NCI-H1436 treated with DMSO at 0.1 percent for 48 hours (cell line): Measurements from ENCODE around the gene SLX4IP.
"Not testable (repeated sequence)": the region's sequence is repeated elsewhere in the genome, so short reads cannot be mapped to it uniquely, and the experiment has no call there.

Experiments used
- DNase-seq: peaks from one replicate; lab custom pipeline; 2025; lab: John Stamatoyannopoulos, UW

SLX4IP gene

DNA sequence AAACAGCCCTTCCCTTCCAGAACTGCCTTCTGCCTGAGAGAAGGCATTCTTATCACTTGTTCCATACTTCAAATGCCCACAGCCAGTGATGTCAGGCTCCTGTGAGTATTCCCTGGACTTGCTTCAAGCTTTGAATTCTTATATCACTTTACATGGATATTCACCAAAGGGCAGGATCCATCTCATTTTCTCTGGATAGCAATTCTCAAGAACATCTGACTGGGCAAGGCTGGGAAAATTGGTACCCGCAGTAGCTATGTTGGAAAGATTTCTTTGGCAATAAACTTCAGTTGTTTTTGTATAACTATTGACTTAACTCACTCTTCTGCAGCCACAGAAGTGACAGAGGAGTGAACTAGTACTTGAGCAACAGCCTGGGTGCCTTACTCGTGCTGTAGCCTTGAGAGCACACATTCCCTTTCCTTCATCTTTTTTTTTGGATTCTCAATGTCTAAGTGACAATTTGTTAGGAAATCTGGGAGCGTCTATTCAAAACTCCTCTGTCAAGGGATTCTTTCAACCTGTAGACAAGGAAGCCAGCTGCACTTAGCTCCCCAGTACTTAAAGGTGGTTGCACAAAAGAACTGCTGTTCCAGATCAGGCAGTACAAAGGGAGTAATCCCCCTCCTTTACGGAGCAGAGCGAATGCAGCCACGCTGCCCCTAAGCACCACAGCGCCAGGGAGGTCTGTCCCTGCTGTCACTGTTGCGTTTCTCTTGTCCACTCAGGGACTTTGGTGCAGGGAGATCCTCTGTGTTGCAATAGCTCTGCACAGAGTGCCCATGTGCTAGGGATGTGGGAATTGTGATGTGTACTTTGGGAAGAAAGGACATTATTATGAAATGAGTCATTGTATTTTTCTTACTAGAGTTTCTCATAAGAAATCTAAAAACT is 169.1 kb downstream of the SLX4IP start:
- DNase-seq = no peak

DNA sequence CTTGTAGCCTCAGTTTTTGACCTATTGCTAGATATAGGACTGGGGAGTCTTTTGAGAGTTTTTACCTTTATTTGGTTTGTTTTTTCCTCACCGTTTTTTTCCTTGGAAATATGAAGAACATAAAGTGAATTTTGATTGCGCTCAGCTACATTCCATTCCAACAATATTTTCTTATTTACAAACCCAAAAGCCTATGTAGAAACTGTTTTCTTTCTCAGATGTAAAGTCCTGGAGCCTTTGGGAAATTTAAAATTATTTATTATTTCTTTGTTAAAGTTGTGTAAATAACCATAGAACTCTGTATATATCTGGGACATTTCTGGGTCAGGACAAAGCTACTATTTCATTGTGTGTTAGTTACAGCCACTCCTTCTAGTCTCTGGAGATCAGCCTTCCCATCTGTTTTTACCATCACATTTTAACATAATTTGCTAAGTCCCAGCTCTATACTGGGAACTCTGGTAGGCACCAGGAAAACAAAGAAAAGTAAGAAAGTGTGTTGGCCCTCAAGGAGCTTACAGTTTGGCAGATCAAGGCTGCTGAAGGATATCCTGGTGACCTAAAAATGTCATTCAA is 169.8 kb downstream of the SLX4IP start:
- DNase-seq = no peak

DNA sequence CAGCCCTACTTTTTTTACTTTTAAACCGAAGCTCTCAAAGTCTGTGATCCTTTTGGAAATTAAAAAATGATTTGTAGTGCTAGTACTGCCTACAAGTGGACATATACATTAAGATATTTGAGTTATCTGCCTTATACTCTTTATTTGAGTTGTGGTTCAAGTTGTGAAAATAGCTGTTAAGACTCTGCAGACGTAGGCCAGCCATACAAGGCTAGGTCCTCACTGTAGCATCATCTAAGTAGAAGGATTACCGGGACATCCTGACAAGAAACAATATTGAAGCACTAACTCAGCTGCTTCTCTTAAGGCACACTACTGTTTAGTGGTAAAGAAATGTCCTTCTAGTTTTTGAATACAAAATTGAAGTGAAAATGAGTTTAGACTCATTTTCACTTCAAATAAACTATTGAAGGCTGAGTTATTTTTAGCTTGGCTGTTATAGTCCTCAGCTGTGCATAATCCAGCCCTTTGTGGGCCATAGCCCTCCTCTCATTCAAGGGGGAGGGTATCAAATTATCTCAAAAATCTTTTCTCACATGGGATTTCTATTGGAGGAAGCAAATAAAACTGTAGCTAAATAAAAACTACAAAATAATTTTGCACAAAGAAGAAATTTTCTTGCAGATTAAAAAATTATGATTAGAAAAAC is 170.6 kb downstream of the SLX4IP start:
- DNase-seq = no peak

DNA sequence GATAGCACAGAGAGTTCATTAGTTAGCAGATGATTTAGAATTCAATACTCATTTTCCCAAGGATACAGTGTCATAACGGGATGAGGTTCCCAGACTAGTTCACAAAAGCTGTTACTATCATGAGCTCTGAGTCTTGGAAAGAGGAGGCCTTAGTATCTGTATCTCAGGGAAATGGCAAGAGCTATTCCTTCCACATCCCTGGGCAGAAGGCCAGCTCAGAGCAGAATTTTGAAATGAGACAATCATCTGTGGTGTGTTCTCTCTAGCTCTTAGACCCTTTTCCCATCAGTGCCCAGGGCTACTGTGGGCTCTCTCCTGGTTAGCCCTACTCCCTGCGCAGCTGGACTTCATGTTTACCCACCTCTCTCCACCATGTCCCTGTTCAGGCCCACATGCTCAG is 174.2 kb downstream of the SLX4IP start:
- no peak for DNase-seq

DNA sequence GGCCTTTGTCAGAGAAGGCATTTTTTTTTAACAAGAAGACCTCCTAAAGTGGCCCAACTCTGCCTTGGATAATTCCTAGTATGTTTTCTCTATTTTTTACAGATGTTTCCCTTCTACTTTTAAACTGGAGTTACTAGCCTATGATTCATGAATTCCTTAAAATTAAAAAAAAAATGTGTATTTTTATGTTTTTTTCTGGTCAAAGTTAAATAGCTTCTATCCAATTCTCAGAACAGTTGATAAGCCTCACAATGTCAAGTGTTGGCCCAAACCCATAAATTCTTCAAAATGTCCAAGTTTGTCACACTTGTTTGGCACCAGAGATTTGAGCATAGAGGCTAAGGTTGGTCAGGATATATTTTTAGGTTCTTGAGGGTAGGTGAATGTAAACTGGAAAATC is 174.7 kb downstream of the SLX4IP start:
- DNase-seq = no peak

DNA sequence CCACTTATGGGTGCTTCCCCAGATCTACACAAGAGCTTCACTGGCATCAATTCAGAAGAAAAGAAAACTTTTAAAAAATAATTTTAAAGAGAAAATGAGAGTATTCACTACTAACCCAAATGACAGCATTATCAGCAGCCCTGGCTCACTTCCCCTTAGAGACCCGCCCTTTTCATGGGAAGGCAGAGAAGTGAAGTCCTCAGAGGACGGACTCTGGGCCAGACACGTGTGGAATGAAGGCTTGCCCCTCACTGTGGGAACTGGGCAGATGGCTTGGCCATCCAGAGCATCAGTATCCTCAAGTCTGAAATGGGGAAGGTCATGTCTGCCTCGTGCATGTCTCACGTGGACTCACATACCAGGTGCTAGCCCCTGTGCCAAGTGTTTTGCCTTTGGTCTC is 175.1 kb downstream of the SLX4IP start:
- no peak for DNase-seq

DNA sequence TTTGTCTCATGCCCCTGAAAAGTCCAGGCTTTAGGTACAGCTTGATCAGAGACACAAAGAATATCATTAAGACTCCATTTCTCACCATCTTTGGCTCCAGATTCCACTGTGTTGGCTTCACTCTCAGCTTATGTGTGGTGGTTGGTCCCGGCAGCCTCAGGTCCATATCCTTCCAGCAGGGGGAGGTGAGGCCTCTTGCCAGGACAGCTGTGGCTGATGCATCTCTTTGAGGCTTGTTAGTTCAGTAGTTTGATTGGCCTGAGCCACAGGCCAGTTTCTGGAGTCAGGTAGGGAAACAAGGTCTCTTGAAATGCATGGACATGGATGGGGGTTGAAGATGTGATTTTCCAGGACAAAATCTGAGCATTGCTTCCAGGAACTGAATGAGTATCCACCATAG is 176.3 kb downstream of the SLX4IP start:
- no peak for DNase-seq

DNA sequence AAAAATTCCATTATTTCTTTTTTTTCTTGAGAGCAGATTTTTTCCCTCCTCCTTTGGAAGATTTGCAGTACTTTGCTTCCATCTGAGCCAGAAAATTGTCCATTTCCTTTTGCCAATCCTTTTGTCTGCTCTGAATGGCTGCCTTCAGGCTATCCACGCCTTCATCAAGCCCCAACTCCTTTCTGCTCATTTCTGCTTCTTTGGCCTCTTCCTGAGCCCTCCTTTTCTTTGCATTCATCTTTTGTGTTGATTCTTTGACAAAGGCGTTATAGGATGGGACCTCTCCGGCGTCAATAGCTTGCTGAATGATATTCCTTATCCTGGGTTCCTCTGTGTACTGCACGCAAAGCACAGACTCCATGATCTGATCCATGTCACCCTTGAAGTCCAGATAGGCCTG is 178.3 kb downstream of the SLX4IP start:
- not testable (repeated sequence) for DNase-seq

DNA sequence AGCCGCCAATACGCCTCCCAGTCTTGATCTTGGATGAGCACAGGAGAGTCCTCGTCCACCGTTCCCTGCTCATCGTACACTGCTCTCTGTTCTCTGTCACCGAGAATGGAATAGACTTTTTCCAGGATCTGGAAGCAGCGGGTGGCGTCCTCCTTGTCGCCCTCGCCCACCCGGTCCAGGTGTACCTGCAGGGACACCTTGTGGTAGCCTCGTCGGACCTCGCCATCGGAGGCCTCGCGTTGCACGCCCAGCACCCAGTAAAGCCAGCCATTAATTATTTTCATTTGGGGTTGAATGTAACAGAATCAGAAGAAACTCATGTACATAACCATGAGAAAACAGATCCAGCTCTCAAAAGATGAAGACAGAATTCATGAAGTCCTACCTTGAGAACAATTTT is 178.8 kb downstream of the SLX4IP start:
- no peak for DNase-seq

DNA sequence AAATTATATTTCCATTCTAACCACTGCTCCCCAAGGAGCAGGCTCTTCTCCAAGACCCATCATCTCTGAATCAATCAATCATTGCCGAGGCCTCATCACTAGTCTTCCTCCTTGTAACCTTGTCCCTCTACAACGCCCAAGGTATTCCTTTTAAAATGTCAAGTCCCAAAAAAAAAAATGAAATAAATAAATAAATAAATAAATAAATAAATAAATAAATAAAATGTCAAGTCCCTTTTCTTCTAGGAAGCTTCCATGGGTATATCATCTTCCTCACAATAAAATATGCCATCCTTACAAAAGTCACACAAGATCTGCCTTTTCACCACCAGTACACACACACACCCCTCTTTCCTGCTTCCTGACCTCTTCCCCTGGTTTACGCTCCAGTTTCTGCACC is 181.1 kb downstream of the SLX4IP start:
- no peak for DNase-seq

DNA sequence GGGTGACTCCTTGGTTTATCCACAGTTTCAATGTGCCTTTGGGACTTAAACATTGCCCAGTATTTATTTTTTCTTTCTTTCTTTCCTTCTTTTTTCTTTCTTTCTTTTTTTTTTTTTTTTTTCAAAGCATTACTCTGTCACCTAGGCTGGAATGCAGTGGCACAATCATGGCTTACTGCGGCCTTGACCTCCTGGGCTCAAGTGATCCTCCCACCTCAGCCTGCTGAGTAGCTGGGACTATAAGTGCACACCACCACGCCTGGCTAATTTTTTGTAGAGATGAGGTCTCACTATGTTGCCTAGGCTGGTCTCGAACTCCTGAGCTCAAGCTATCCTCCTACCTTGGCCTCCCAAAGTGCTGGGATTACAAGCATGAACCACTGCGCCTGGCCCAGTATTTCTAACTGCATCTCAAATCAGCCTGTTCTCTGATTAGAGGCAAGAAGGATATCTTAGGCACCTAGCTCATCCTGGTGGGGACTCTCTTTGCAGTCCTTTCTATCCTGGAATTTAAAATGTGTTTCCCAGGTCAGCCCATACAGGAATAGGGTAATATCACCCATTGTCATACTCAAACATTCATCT is 182.5 kb downstream of the SLX4IP start:
- not testable (repeated sequence) for DNase-seq

DNA sequence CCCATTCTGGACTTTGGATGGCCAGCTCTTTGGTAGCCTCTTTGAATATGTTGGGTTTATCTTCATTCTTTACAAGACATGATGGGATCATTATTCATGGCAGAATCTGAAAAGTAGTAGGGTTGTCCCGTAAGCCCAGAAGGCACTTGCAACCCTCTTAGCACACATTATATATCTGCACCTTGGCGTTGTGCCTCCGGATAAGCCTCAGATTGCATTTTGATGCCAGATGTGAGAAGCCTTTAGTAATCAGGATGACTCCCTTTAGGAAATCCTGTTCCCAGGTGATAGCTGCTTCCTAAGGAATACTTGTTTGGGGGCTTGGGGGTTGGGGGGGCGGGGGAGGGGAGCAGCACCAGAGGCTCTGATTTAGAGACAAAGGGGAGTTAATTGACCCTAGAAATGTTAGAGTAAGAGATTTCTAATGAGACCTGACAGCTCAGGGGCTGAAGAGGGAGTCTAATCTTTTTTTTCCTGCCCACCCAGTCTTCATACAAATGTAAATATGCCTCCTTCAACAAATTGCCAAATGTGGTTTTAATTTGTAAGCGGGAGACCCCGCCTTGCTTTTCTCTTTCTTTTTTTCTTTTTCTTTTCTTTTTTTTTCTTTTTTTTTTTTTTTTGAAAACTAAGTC is 183.6 kb downstream of the SLX4IP start:
- DNase-seq = no peak

DNA sequence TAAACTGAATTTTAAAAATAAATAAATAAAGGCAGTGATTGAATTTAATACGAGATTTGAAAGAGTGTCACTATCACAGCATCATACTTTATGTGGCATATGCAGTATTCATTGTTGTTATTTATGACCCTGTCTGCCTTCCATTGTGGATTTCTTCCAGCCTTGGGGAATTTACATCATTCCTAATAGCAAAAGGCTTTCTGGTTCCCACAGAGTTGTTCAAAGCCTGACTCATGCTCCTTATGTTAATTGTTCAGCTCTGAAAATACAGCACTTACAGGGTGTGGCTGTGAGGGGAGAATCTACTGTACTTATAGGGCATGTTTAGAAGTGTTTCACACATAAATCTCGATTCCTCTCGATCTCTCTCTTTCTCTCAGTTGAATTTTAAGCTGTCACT is 184.3 kb downstream of the SLX4IP start:
- peak; percentile 16 for DNase-seq

DNA sequence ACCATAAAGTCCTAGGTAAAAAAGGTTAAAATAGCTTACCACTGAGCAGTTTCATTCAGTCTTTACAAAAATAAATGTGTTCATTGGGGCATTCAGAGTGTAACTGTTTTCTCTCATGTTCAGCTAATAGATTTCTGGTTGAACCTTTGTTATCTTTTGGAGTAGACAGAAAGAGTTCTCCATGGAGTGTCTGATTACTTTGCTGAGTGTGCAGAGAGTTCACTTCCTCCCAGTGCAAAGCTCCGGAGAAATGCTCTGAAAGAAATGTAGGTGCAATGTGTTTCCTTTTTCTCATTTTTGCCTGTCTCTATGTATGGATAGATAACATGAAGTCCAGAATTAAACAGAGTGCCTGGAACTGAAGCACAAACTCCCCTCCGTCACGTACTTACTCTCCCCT is 186.0 kb downstream of the SLX4IP start:
- no peak for DNase-seq

DNA sequence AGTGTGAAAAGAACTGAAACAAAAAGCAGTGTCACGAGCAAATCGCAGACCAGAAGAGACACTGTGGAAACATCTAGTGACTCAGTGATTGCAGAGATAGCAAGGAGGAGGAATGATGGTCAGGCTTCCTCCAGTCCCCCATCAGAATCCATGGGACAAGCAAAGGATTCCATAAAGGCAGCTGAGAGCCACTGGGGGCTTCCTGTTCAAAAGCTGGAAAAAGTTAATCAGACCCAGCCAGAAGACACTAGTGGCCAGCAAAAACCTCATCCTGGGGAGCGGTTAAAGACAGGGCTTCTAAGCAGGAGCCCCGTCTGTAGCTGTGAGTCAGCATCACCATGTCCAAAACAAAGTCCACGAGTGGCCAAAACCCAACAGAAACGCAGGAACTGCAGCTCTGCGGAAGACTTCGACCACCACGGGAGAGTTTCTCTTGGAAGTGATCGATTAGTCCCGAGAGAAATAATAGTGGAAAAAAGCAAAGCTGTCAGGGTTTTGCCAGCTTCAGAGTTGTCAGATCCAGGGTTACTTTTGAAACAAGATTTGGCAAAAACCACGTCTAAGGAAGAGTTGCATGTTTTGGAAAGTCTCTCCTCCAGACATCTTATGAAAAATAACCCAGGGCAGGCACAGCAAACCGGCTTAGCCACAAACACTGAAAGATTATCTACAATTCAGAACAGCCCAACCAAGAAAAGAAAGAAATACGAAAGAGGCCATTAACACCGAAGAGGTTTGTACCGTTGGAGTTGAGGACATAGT is 187.7 kb downstream of the SLX4IP start:
- no peak for DNase-seq

DNA sequence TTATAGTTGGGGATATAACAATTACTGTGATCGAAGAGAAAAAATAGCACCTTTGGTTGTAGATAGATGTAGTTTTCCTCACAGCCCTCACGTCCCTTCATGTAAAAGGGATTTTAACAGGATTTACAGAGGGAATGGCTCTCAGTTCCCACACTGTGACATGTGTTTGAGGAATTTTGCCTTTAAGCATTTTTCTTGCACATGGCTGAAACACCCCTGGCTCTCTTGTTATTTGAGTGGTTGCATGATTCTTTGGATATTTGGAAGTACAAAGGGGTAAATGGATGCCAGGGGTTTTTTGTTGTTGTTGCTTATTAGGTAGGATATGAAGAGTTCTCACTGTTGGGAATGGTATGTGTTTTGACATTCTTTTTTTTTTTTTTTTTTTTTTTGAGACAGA is 190.5 kb downstream of the SLX4IP start:
- DNase-seq = no peak

DNA sequence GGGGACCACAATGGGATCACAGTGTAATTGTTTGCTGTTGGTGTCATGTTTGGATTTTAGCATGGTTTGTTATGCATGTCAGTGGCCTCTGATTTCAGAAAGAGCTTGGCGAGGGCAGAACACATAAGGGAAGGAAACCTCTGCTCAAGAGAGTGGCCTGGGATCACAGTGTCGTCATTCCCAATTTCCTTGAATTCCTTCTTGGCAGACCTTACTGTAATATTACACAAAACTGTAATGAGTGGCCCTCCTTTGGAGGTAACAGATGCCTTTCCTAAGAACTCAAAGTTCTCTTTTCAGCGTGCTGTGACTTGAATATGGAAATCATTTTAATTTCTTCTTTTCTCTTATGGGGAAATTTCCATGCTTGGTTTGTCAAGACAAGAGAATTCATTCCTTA is 191.8 kb downstream of the SLX4IP start:
- DNase-seq = no peak

DNA sequence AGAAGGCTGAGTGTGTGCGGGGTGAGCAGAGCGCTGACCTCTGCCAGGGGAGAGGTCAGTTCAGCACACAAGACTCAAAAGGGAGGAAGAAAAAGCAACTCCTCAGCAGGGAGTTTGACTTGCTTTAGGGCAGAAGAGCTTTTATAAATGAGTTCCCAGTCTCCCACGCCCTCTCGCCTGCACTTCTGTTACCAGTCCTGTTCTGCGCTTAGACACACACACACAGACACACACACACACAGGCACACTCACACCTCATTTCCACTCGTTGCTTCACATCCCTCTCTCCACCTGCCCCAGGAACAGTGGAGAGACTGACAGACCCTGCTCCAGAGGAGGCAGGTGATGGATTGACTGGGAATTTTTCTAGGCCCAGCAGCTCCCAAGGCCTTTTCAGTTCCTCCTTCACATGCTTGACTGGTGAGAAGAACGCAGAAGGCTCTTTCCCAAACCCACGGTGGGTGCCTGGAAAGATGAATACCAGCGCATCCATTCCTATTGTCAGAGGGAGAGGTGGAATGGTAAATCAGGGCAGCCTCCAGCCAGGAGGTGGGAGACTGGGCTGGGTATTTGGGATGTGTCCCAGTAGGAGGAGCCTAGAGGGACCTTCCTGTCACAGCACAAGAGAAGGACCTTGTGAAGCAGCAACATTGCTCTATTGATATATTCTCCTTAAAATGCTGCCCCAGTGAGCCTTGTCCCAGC is 195.0 kb downstream of the SLX4IP start:
- DNase-seq = no peak

DNA sequence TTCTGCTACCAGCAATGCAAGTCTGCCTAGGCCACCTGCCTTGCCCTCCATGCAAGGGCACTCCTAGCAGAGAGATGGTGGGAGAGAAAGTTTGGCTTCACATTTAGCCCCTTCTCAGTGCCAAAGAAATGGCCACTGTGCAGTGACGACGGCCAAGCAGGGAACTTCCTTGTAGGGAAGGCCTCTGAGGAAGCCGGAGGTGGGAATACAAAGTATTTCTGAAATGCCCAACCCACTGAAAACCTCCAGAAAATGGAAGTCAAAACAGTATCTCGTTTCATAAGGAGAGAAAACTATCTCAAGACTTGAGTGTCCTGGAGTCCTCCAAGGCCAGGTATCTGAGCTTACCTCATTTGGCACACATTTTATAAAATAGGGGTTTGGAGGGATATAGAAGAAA is 196.0 kb downstream of the SLX4IP start:
- no peak for DNase-seq

DNA sequence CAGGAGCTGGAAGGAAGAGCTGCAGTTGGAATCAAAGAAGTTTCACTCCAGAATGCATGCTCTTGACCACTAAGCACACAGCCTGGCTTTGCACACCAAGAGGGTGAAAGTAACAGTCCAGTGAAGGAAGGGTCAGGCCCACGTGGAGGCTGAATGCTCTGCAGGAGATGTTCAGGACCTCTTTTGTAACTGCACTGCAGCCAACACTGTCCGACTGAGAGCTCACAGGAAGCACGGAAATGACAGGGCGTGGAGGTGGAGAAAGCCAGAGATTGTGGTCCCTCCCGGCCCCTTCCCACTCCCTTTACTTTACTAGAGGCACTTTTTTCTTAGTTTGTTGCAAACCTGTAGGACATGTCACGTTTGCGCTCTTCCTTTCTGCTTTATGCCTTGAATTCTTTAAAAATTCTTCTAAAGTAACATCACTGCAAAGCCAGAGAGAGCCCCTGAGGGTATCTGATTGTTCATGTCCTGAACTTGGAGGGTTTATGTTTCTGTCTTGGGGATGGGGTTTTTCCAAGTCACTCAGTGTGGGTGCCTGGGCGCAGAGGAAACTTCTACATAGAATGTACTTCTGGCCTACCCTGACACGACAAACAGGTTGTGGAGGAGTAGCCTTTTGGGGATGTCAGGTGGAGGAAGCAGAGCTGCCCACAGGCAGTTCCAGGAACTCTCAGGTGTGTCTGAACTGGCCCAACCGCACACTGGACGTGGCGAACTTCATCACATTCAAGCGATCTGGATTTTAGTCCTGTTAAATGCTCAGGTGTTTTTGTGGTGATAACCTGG is 197.8 kb downstream of the SLX4IP start:
- DNase-seq = no peak
